SU-DHL-6 (cell line): Measurements from ENCODE around the gene SMC6.

Experiments used
- H2AFZ ChIP-seq: fragments of 200-600 bp; sonication (generic); 2 replicates; pipeline ENCODE4 v1.6.1; 2014; ENCODE audit warnings: low read depth, mild to moderate bottlenecking, moderate library complexity, mixed read lengths, antibody characterized with exemption, low read length; ENCODE audit not compliant: severe bottlenecking
- H3F3A ChIP-seq: fragments of 200-600 bp; shearing (Covaris generic); 2 replicates; pipeline ENCODE4 v1.6.0; 2016; ENCODE audit warnings: antibody characterized with exemption, mild to moderate bottlenecking; ENCODE audit not compliant: insufficient read depth
- H3K27ac ChIP-seq: fragments of 200-600 bp; sonication (generic); 2 replicates; pipeline ENCODE4 v1.5.1; 2016; ENCODE audit warnings: low read depth, mild to moderate bottlenecking, low read length, moderate library complexity, mixed read lengths
- H3K27me3 ChIP-seq: fragments of 200-600 bp; sonication (generic), shearing (Covaris generic); 2 replicates; pipeline ENCODE4 v1.6.0; 2014; ENCODE audit warnings: mild to moderate bottlenecking, low read length
- H3K36me3 ChIP-seq: fragments of 200-600 bp; sonication (generic); 2 replicates; pipeline ENCODE4 v1.6.1; 2014; ENCODE audit warnings: mild to moderate bottlenecking, low read length, mixed read lengths
- H3K4me2 ChIP-seq: fragments of 300-600, 200-600 bp; shearing (Covaris generic), sonication (generic); 2 replicates; pipeline ENCODE4 v1.6.0; 2014; ENCODE audit warnings: low read length, low read depth, mild to moderate bottlenecking; ENCODE audit not compliant: poor library complexity, severe bottlenecking
- H3K4me3 ChIP-seq: fragments of 200-600 bp; sonication (generic); 2 replicates; pipeline ENCODE4 v1.5.1; 2014; ENCODE audit warnings: antibody characterized with exemption, low read length, mild to moderate bottlenecking, mixed read lengths; ENCODE audit not compliant: insufficient read depth, poor library complexity, severe bottlenecking
- H3K79me2 ChIP-seq: fragments of 200-600 bp; sonication (generic); 2 replicates; pipeline ENCODE4 v1.6.1; 2014; ENCODE audit warnings: mild to moderate bottlenecking, low read length, moderate library complexity; ENCODE audit not compliant: insufficient read depth
- H3K9ac ChIP-seq: fragments of 200-600 bp; sonication (generic); 2 replicates; pipeline ENCODE4 v1.7.0; 2014; ENCODE audit warnings: mild to moderate bottlenecking, low read length
- H3K9me2 ChIP-seq: fragments of 200-600 bp; sonication (generic); replicated peaks from 2 replicates; pipeline ENCODE4 v1.6.1; 2014; ENCODE audit warnings: low read length; ENCODE audit not compliant: insufficient read depth
- H3K9me3 ChIP-seq: fragments of 200-600 bp; sonication (generic); 2 replicates; pipeline ENCODE4 v1.6.1; 2014; ENCODE audit warnings: low read length, mixed read lengths; ENCODE audit not compliant: insufficient read depth
- H4K20me1 ChIP-seq: fragments of 200-600 bp; sonication (generic); 2 replicates; pipeline ENCODE4 v1.6.1; 2014; ENCODE audit warnings: low read depth, mild to moderate bottlenecking, antibody characterized with exemption, low read length, moderate library complexity, mixed read lengths
- EZH2phosphoT487 ChIP-seq: fragments of 200-600 bp; sonication (generic), shearing (Covaris generic); conservative IDR thresholded peaks from 2 replicates; pipeline ENCODE4 v1.6.1; 2018; ENCODE audit warnings: mild to moderate bottlenecking, antibody characterized with exemption, low read length, moderate library complexity, mixed read lengths
- TF ChIP-seq, protein P1 (sequence below): fragments of 200-600 bp; sonication (generic); IDR thresholded peaks from one replicate; pipeline ENCODE4 v1.5.1; 2017; ENCODE audit warnings: antibody characterized with exemption, mild to moderate bottlenecking, low read length, moderate library complexity; ENCODE audit not compliant: insufficient read depth, poor library complexity, severe bottlenecking

Gene SMC6

DNA sequence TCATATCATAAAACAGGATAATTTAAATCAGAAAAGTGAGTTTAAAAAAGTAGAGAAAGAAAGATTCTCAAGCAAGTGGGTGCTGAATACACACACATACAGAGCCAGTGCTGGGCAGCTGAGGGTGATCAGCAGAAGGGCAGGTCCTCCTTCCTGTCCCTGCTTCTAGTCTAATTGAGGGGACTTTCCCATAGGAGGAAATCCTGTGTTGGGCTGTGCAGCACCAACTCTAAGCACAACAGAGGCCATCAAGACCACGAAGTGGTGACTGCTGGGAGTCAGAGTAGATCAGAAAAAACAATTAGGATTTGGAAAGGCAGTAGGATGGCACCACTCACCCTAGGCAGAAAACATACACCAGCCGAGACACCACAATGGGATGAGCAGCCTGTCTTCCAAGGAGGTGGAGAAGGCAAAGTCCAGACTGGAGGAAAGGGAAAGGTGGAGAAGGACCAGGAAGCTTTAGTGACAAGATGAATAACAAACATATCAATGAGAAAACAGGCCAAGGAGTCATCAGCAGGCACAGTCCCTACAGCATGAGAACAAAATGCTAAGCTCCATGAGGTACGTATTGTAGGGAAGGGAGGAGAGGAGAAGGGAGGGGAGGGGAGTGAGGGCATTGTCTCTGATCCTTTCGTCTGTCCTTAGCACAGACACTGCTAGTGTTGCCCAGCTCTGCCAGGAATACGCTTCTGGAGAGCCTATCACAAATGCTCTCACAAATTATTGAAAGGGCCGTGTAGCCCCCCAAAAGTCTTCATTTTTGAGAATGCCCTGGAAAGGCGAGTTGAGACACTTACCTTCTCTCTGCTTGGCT lies 45.9 kb upstream of the SMC6 start:
- no peaks in the 10 kb centered on the region for H3K27me3 ChIP-seq
- no peak for TF ChIP-seq EZH2phosphoT487
- TF ChIP-seq, protein P1, sequence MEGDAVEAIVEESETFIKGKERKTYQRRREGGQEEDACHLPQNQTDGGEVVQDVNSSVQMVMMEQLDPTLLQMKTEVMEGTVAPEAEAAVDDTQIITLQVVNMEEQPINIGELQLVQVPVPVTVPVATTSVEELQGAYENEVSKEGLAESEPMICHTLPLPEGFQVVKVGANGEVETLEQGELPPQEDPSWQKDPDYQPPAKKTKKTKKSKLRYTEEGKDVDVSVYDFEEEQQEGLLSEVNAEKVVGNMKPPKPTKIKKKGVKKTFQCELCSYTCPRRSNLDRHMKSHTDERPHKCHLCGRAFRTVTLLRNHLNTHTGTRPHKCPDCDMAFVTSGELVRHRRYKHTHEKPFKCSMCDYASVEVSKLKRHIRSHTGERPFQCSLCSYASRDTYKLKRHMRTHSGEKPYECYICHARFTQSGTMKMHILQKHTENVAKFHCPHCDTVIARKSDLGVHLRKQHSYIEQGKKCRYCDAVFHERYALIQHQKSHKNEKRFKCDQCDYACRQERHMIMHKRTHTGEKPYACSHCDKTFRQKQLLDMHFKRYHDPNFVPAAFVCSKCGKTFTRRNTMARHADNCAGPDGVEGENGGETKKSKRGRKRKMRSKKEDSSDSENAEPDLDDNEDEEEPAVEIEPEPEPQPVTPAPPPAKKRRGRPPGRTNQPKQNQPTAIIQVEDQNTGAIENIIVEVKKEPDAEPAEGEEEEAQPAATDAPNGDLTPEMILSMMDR: no peak

DNA sequence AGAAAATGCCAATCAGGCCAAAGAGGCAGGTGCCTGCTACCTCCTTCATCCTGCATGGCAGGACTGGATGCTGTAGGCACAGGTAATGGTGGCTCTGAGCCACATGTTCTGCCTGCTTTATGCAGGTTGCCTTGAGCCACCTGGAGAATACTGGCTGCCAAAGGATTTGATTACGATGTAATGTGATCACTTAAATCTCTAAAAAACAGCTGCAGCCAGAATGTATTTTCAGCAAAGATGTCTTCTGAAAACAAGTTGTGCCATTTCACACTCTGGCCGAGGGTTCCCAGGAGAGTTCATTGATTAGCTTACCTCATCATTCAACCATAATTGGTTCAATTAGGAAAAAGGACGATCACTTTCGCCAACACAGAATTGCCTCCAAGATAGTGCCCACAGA lies 44.7 kb upstream of the SMC6 start:
- H3K27me3 ChIP-seq: no peaks in the 10 kb centered on the region
- no peaks in the 10 kb centered on the region for H3K79me2 ChIP-seq
- TF ChIP-seq, protein P1: no peak
- no peak for TF ChIP-seq EZH2phosphoT487
- H3F3A ChIP-seq: no peaks in the 10 kb centered on the region
- no peak overlapping the region for H3K4me3 ChIP-seq
- H3K36me3 ChIP-seq: no peaks in the 10 kb centered on the region
- H3K9me3 ChIP-seq: no peaks in the 10 kb centered on the region
- no peaks in the 10 kb centered on the region for H3K9me2 ChIP-seq
- no peaks in the 10 kb centered on the region for H4K20me1 ChIP-seq
- H3K9ac ChIP-seq: no peak overlapping the region
- no peak overlapping the region for H3K27ac ChIP-seq
- no peak overlapping the region for H3K4me2 ChIP-seq
- no peak overlapping the region for H2AFZ ChIP-seq

More for the DNA sequence above, 45.9 kb upstream of the SMC6 start:
- Histone ChIP-seq H3F3A (no peaks in the 10 kb centered on the region), H3K9me3 (no peaks in the 10 kb centered on the region), H3K36me3 (no peaks in the 10 kb centered on the region), H2AFZ (no peak overlapping the region), H3K27ac (no peak overlapping the region), H3K4me2 (no peak overlapping the region), H3K9me2 (no peaks in the 10 kb centered on the region), H4K20me1 (no peaks in the 10 kb centered on the region), H3K4me3 (no peak overlapping the region), H3K79me2 (no peaks in the 10 kb centered on the region), H3K9ac (no peak overlapping the region)

DNA sequence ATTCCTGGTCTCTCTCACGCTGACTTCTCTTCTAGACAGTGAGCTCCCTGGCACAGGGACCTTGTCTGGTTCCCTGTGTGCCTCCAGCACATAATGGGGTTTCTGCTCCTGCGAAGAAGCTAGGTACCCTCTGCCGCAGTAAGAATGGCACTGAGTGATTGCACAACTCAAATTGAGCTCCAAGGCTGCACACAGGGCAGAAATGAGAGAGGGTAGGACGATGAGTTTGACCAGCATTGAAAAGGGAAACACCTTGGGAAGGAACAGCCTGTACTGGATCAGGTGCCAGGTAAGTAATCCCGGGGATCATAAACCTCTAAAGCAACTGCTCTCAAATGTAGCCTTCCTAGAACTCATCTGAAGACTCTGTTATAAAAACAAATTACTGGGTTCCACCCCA lies 41.7 kb upstream of the SMC6 start:
- Histone ChIP-seq H3K36me3 (no peaks in the 10 kb centered on the region), H3K4me3 (no peak overlapping the region), H3K27ac (no peak overlapping the region), H3F3A (no peaks in the 10 kb centered on the region), H3K27me3 (no peaks in the 10 kb centered on the region), H3K9ac (no peak overlapping the region), H3K9me2 (no peaks in the 10 kb centered on the region), H3K4me2 (no peak overlapping the region), H3K79me2 (no peaks in the 10 kb centered on the region), H3K9me3 (no peaks in the 10 kb centered on the region), H4K20me1 (no peaks in the 10 kb centered on the region), H2AFZ (no peak overlapping the region)
- no peak for TF ChIP-seq EZH2phosphoT487
- TF ChIP-seq, protein P1: no peak
